GM12892 (cell line): ENCODE measurements around the gene CA12.

Experiments
- POLR2A ChIP-seq: IDR thresholded peaks from 2 replicates; pipeline ENCODE4 v1.6.1; 2011; ENCODE audit warnings: low read depth, low read length, control low read depth
- POLR2AphosphoS5 ChIP-seq: IDR thresholded peaks from 2 replicates; pipeline ENCODE4 v1.6.1; 2011; ENCODE audit warnings: low read depth, low read length, control low read depth

DNA sequence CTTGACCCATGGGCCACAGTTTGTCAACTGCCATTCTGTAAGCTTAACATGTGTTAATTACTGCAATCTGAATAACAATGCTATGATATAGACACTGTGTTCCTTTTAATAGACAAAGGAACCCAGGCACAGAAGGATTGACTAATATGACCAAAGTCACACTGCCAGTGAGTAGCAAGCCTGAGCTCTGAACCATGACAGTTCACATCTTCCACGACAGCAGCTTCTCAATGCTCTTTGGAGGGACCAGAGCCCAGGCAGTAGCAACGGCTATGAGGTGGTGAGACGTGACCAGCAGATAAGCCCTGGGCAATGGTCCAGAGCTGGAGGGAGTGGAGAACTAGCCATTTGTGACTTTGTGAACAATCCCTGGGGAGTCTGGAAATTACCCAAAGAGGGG lies 19.4 kb downstream of the CA12 start:
- TF ChIP-seq POLR2A (no peak), POLR2AphosphoS5 (no peak)
